ENCODE data around the gene LRCH4. TPM values are rescaled to one million over a fixed set of nuclear protein-coding genes. Genes with fewer than 3 reads are reported as not detected.
A peak's percentile ranks its signal among the peaks of the same experiment; 100 is the strongest.

LRCH4 gene
- total and polyA plus RNA-seq, 2 donors (not counting 1 experiment from before 2014, with no cell fraction given), result 288 to 289 TPM

GRCh38 chr7:100607111-100607510 is 21.2 kb upstream of the LRCH4 start:
- no peak for ATAC-seq (ENCODE audit: low read depth)
- intact Hi-C loops (cut with micrococcal nuclease), result no loop called here
- peaks cover 18% of the 10 kb centered on the region for H3K4me1 Mint-ChIP-seq
- no peak overlapping the region for H3K27ac ChIP-seq (ENCODE audit: low read length in 2 of 2)
- H3K4me2 ChIP-seq (replicated peaks; ENCODE audit: low read depth, low read length, poor library complexity, severe bottlenecking), result no peak overlapping the region
- no peaks in the 10 kb centered on the region for H3K27me3 ChIP-seq (replicated peaks in 1 of 4; ENCODE audit: control extremely low read depth in 1 of 4, control insufficient read depth in 3 of 4, insufficient read depth in 4 of 4, low read length in 3 of 4)
- peaks cover 15 to 29% of the 10 kb centered on the region in 2 donors for H3K4me1 ChIP-seq (ENCODE audit: control insufficient read depth in 2 of 2, insufficient read depth in 2 of 2, low read length in 2 of 2)
- no peaks in the 10 kb centered on the region for H3K9me3 ChIP-seq (ENCODE audit: control extremely low read depth in 1 of 3, control insufficient read depth in 2 of 3, insufficient read depth in 1 of 3, low read length in 2 of 3)
- no peaks in the 10 kb centered on the region for H3K27me3 Mint-ChIP-seq
- no peak overlapping the region for H3K9ac ChIP-seq (ENCODE audit: low read length)
- no peaks in the 10 kb centered on the region for H3K36me3 ChIP-seq (replicated peaks in 1 of 2; ENCODE audit: control extremely low read depth in 1 of 2, control insufficient read depth in 1 of 2, extremely low read depth in 1 of 2, insufficient read depth in 2 of 2, low read length in 1 of 2)
- ChIA-PET CTCF (interaction anchor here (0.6 to 1.7 kb wide), 5 partner anchors 16 to 85 kb away, joined by 3 to 4 read pairs (median 4); partner anchors contain the start of genes FBXO24 and LRCH4), POLR2A (no interaction called here)
- no peak overlapping the region for H3K4me3 ChIP-seq (ENCODE audit: control extremely low read depth in 1 of 5, extremely low read depth in 1 of 5, insufficient read depth in 1 of 5, low read depth in 2 of 5, low read length in 4 of 5)
- H3K27ac Mint-ChIP-seq, result no peak overlapping the region
- WGBS (ENCODE audit: insufficient coverage), result 94% methylated on average over 8 of the region's 8 CpGs
- no peak for TF ChIP-seq CTCF (IDR thresholded peaks at IDR 0.05)
- TF ChIP-seq EZH2 (IDR thresholded peaks at IDR 0.05; ENCODE audit: borderline replicate concordance, insufficient read depth, low read depth, low read length, poor library complexity, severe bottlenecking), result no peak
- no peak overlapping the region for H2AFZ ChIP-seq (ENCODE audit: insufficient read depth, low read depth, low read length, poor library complexity, severe bottlenecking)
- DNase-seq, result no peak
- no peaks in the 10 kb centered on the region for H3K79me2 ChIP-seq (ENCODE audit: control insufficient read depth, insufficient read depth, low read length)
- H3K4me3 Mint-ChIP-seq, result peak overlapping the region; percentile 56
- no peaks in the 10 kb centered on the region for H3K9me3 Mint-ChIP-seq (ENCODE audit: insufficient read depth)
- H4K20me1 ChIP-seq (ENCODE audit: control insufficient read depth, insufficient read depth, low read length, poor library complexity, severe bottlenecking), result no peaks in the 10 kb centered on the region

GRCh38 chr7:100606313-100606712 is 20.4 kb upstream of the LRCH4 start:
- H3K9ac ChIP-seq (ENCODE audit: low read length), result no peak overlapping the region
- 90% methylated on average over 11 of the region's 12 CpGs for WGBS (ENCODE audit: insufficient coverage)
- no peak overlapping the region for H3K4me3 ChIP-seq (ENCODE audit: control extremely low read depth in 1 of 5, extremely low read depth in 1 of 5, insufficient read depth in 1 of 5, low read depth in 2 of 5, low read length in 4 of 5)

More at GRCh38 chr7:100606313-100606712, 20.4 kb upstream of the LRCH4 start:
- Histone ChIP-seq H3K27me3 (replicated peaks in 1 of 4; ENCODE audit: control extremely low read depth in 1 of 4, control insufficient read depth in 3 of 4, insufficient read depth in 4 of 4, low read length in 3 of 4) (no peaks in the 10 kb centered on the region), H3K9me3 (ENCODE audit: control extremely low read depth in 1 of 3, control insufficient read depth in 2 of 3, insufficient read depth in 1 of 3, low read length in 2 of 3) (no peaks in the 10 kb centered on the region), H3K4me1 (ENCODE audit: control insufficient read depth in 2 of 2, insufficient read depth in 2 of 2, low read length in 2 of 2) (peaks cover 15 to 27% of the 10 kb centered on the region in 2 donors), H3K79me2 (ENCODE audit: control insufficient read depth, insufficient read depth, low read length) (no peaks in the 10 kb centered on the region), H4K20me1 (ENCODE audit: control insufficient read depth, insufficient read depth, low read length, poor library complexity, severe bottlenecking) (no peaks in the 10 kb centered on the region), H3K4me2 (replicated peaks; ENCODE audit: low read depth, low read length, poor library complexity, severe bottlenecking) (no peak overlapping the region), H3K27ac (ENCODE audit: low read length in 2 of 2) (no peak overlapping the region), H2AFZ (ENCODE audit: insufficient read depth, low read depth, low read length, poor library complexity, severe bottlenecking) (no peak overlapping the region), H3K36me3 (replicated peaks in 1 of 2; ENCODE audit: control extremely low read depth in 1 of 2, control insufficient read depth in 1 of 2, extremely low read depth in 1 of 2, insufficient read depth in 2 of 2, low read length in 1 of 2) (no peaks in the 10 kb centered on the region)
- Mint-ChIP-seq H3K27me3 (no peaks in the 10 kb centered on the region), H3K4me3 (peak overlapping the region; percentile 90), H3K27ac (no peak overlapping the region), H3K4me1 (peaks cover 14% of the 10 kb centered on the region), H3K9me3 (ENCODE audit: insufficient read depth) (no peaks in the 10 kb centered on the region)
- intact Hi-C loops (cut with micrococcal nuclease), result no loop called here
- DNase-seq (no peak), ATAC-seq (ENCODE audit: low read depth) (no peak)
- no peak for TF ChIP-seq CTCF (IDR thresholded peaks at IDR 0.05)
- TF ChIP-seq EZH2 (IDR thresholded peaks at IDR 0.05; ENCODE audit: borderline replicate concordance, insufficient read depth, low read depth, low read length, poor library complexity, severe bottlenecking), result no peak
- POLR2A ChIA-PET, result interaction anchor here (0.6 to 2.0 kb wide), 3 partner anchors 20 to 141 kb away, joined by 3 to 18 read pairs (median 5); partner anchors contain the start of genes FBXO24 and LRCH4
- CTCF ChIA-PET, result interaction anchor here (0.6 to 1.8 kb wide), 6 partner anchors 15 to 99 kb away, joined by 3 to 5 read pairs (median 3); partner anchors contain the start of genes FBXO24, LRCH4 and POP7
